ENCODE data around the gene CORO2B. TPM values are rescaled to one million over a fixed set of nuclear protein-coding genes. Genes with fewer than 3 reads are reported as not detected.

Gene CORO2B
- total and polyA plus RNA-seq, 2 experiments from 2014 or later = 1.6 to 4.6 TPM

DNA sequence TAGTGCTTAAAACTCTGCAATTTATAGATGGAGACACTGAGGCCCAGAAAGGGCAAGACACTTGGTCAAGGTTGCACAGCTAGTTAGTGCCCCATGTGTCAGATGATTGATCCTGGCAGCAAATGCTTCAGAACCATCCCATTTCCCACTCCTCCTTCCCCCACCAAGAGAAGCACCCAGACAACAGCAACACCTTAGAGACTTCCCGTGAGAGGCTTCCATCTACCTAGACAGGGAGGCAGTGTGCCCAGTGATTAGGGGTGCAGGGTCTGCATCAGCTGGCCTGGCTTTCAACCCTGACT lies 77.6 kb downstream of the CORO2B start (continued):
- TF ChIP-seq, protein P1, sequence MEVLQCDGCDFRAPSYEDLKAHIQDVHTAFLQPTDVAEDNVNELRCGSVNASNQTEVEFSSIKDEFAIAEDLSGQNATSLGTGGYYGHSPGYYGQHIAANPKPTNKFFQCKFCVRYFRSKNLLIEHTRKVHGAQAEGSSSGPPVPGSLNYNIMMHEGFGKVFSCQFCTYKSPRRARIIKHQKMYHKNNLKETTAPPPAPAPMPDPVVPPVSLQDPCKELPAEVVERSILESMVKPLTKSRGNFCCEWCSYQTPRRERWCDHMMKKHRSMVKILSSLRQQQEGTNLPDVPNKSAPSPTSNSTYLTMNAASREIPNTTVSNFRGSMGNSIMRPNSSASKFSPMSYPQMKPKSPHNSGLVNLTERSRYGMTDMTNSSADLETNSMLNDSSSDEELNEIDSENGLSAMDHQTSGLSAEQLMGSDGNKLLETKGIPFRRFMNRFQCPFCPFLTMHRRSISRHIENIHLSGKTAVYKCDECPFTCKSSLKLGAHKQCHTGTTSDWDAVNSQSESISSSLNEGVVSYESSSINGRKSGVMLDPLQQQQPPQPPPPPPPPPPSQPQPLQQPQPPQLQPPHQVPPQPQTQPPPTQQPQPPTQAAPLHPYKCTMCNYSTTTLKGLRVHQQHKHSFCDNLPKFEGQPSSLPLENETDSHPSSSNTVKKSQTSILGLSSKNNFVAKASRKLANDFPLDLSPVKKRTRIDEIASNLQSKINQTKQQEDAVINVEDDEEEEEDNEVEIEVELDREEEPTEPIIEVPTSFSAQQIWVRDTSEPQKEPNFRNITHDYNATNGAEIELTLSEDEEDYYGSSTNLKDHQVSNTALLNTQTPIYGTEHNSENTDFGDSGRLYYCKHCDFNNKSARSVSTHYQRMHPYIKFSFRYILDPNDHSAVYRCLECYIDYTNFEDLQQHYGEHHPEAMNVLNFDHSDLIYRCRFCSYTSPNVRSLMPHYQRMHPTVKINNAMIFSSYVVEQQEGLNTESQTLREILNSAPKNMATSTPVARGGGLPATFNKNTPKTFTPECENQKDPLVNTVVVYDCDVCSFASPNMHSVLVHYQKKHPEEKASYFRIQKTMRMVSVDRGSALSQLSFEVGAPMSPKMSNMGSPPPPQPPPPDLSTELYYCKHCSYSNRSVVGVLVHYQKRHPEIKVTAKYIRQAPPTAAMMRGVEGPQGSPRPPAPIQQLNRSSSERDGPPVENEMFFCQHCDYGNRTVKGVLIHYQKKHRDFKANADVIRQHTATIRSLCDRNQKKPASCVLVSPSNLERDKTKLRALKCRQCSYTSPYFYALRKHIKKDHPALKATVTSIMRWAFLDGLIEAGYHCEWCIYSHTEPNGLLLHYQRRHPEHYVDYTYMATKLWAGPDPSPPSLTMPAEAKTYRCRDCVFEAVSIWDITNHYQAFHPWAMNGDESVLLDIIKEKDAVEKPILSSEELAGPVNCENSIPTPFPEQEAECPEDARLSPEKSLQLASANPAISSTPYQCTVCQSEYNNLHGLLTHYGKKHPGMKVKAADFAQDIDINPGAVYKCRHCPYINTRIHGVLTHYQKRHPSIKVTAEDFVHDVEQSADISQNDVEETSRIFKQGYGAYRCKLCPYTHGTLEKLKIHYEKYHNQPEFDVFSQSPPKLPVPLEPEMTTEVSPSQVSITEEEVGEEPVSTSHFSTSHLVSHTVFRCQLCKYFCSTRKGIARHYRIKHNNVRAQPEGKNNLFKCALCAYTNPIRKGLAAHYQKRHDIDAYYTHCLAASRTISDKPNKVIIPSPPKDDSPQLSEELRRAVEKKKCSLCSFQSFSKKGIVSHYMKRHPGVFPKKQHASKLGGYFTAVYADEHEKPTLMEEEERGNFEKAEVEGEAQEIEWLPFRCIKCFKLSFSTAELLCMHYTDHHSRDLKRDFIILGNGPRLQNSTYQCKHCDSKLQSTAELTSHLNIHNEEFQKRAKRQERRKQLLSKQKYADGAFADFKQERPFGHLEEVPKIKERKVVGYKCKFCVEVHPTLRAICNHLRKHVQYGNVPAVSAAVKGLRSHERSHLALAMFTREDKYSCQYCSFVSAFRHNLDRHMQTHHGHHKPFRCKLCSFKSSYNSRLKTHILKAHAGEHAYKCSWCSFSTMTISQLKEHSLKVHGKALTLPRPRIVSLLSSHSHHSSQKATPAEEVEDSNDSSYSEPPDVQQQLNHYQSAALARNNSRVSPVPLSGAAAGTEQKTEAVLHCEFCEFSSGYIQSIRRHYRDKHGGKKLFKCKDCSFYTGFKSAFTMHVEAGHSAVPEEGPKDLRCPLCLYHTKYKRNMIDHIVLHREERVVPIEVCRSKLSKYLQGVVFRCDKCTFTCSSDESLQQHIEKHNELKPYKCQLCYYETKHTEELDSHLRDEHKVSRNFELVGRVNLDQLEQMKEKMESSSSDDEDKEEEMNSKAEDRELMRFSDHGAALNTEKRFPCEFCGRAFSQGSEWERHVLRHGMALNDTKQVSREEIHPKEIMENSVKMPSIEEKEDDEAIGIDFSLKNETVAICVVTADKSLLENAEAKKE (CRISPR knock-in tag; IDR thresholded peaks at IDR 0.05) = no peak
- no peak for TF ChIP-seq EZH2phosphoT487 (IDR thresholded peaks at IDR 0.05; ENCODE audit: unreplicated experiment)
- TF ChIP-seq STAT1 (IDR thresholded peaks at IDR 0.05; ENCODE audit: unreplicated experiment) = no peak

DNA sequence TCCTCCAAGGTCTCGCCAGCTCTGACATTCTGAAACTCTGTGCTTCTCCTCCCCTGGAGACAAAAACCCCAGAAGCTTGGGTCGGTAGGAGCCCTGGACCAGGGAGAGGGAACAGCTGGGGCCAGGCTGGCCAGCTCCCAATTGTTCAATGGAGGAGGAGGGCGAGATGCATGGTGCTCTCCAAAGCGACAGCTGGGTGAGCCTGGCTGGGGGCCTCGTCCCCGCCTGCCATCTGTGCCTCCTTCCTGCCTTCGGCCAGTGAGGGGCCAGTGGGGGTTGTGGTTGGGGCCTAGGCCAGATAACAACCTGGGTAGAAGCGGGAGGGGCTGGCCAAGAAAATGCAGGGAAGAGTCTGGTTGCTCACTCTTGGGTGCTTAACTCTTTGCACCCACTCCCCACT lies 79.4 kb downstream of the CORO2B start:
- Histone ChIP-seq H4K20me1 (replicated peaks; ENCODE audit: insufficient read depth) (no peaks in the 10 kb centered on the region), H3K4me3 (no peak overlapping the region), H3K4me1 (ENCODE audit: insufficient read depth) (peaks cover 18% of the 10 kb centered on the region), H3K27me3 (ENCODE audit: insufficient read depth) (no peaks in the 10 kb centered on the region), H3K4me2 (no peak overlapping the region), H3F3A (replicated peaks; ENCODE audit: low read depth) (no peaks in the 10 kb centered on the region), H3K27ac (ENCODE audit: low read depth) (no peak overlapping the region), H3K79me2 (replicated peaks; ENCODE audit: insufficient read depth) (no peaks in the 10 kb centered on the region), H3K9me2 (ENCODE audit: insufficient read depth) (no peaks in the 10 kb centered on the region), H3K36me3 (ENCODE audit: insufficient read depth) (no peaks in the 10 kb centered on the region), H2AFZ (no peak overlapping the region)
- Mint-ChIP-seq H3K36me3 (ENCODE audit: low read depth) (no peaks in the 10 kb centered on the region), H3K4me3 (no peak overlapping the region), H3K9me3 (no peaks in the 10 kb centered on the region), H3K27ac (no peak overlapping the region), H3K27me3 (ENCODE audit: insufficient read depth, low read depth, poor library complexity) (peaks cover 6% of the 10 kb centered on the region), H3K4me1 (peaks cover 19% of the 10 kb centered on the region)
- peak; percentile 57 for ATAC-seq
- no peak for DNase-seq (ENCODE audit: low spot score)
- TF ChIP-seq, protein P1 (CRISPR knock-in tag; IDR thresholded peaks at IDR 0.05) = no peak
- TF ChIP-seq NANOG (IDR thresholded peaks at IDR 0.05; ENCODE audit: borderline replicate concordance) = no peak
- no peak for TF ChIP-seq EZH2 (IDR thresholded peaks at IDR 0.05; ENCODE audit: low read depth, unreplicated experiment)
- no peak for TF ChIP-seq EZH2phosphoT487 (IDR thresholded peaks at IDR 0.05; ENCODE audit: unreplicated experiment)
- TF ChIP-seq ZNF114 (CRISPR knock-in tag; IDR thresholded peaks at IDR 0.05) = no peak
- TF ChIP-seq, protein P2, sequence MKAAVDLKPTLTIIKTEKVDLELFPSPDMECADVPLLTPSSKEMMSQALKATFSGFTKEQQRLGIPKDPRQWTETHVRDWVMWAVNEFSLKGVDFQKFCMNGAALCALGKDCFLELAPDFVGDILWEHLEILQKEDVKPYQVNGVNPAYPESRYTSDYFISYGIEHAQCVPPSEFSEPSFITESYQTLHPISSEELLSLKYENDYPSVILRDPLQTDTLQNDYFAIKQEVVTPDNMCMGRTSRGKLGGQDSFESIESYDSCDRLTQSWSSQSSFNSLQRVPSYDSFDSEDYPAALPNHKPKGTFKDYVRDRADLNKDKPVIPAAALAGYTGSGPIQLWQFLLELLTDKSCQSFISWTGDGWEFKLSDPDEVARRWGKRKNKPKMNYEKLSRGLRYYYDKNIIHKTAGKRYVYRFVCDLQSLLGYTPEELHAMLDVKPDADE (IDR thresholded peaks at IDR 0.05) = no peak
- no peak for TF ChIP-seq ZNF331 (CRISPR knock-in tag; IDR thresholded peaks at IDR 0.05; ENCODE audit: low read depth)

Measured in GM23338 (cell line).